GM23248 (cell line): ENCODE measurements around the gene UBQLN1.

Experiments
- EZH2 ChIP-seq: fragments of 200-600 bp; sonication (generic); IDR thresholded peaks from 2 replicates; pipeline ENCODE4 v1.6.1; 2018; ENCODE audit warnings: antibody characterized with exemption, mild to moderate bottlenecking; ENCODE audit not compliant: insufficient read depth, poor library complexity, severe bottlenecking
- EZH2phosphoT487 ChIP-seq: fragments of 200-600 bp; sonication (generic); IDR thresholded peaks from 2 replicates; pipeline ENCODE4 v1.6.1; 2018; ENCODE audit warnings: antibody characterized with exemption, moderate library complexity, mild to moderate bottlenecking, low read depth; ENCODE audit not compliant: insufficient read depth

- TF ChIP-seq EZH2phosphoT487, result no peak
- no peak for TF ChIP-seq EZH2
Measured at GRCh38 chr9:83662933-83663332, 44.8 kb downstream of the UBQLN1 start.
